ENCODE measurements around the gene TGFBR3L. TPM values are rescaled to one million over a fixed set of nuclear protein-coding genes. Genes with fewer than 3 reads are reported as not detected.

The TGFBR3L gene
- total RNA-seq, 4 donors from 2014 or later, result 1.5 to 3.7 (median 2.1) TPM; not detected in 1

DNA sequence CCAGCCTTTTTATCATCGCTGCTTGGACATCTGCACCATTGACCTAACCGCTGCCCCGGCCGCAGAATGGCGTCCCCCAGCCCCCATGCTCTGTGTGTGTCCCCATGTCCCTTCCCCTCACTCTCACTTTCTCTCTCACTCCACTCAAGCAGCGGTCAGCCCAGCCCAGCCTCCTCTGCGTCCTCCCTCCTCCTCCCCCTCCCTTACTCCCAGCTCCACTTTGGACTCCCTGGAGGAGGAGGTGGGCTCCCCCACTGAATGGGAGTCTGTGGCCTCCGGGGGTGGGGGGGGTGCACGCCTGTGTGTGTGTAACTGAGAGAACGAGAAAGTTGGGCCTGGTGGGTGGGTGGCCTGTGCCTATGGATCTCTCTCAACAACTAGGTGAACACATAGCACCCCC is 8.8 kb upstream of the TGFBR3L start:
- no peak overlapping the region for H3K4me3 ChIP-seq (ENCODE audit: low read depth, poor library complexity, severe bottlenecking)
- TF ChIP-seq POLR2A (IDR thresholded peaks at IDR 0.05), result no peak
- TF ChIP-seq, protein P1, sequence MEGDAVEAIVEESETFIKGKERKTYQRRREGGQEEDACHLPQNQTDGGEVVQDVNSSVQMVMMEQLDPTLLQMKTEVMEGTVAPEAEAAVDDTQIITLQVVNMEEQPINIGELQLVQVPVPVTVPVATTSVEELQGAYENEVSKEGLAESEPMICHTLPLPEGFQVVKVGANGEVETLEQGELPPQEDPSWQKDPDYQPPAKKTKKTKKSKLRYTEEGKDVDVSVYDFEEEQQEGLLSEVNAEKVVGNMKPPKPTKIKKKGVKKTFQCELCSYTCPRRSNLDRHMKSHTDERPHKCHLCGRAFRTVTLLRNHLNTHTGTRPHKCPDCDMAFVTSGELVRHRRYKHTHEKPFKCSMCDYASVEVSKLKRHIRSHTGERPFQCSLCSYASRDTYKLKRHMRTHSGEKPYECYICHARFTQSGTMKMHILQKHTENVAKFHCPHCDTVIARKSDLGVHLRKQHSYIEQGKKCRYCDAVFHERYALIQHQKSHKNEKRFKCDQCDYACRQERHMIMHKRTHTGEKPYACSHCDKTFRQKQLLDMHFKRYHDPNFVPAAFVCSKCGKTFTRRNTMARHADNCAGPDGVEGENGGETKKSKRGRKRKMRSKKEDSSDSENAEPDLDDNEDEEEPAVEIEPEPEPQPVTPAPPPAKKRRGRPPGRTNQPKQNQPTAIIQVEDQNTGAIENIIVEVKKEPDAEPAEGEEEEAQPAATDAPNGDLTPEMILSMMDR (IDR thresholded peaks at IDR 0.05), result no peak
- intact Hi-C loops (cut with DNase I; ENCODE audit: low total_unique reads), result no loop called here
- peak in 1 of 2 donors; percentile 16 for DNase-seq (ENCODE audit: low spot score in 2 of 2)
- WGBS, 2 donors, result 89 to 91% methylated on average over 10 of the region's 10 CpGs

DNA sequence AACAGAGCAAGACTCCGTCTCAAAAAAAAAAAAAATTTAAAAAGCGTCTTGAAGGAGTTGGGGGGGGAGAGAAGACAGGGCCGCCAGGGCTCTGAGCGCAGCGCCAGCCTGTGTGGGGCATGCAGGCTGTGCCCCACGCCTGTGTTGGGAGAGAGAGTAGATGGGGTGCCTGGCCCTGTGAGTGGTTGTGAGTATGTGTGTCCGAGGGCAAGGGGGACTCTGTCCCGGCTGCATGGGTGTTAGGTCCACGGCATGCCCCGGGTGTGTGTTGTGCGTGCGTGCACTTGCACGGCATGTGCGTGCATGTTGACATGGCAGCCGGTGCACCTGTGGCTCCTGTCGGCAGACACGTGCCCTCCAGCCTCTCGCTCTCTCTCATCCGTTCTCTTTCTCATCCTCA is 7.5 kb upstream of the TGFBR3L start:
- 66 to 74% methylated on average over 19 of the region's 19 CpGs for WGBS, 2 donors
- no peak for TF ChIP-seq POLR2A (IDR thresholded peaks at IDR 0.05)
- no peak overlapping the region for H3K4me3 ChIP-seq (ENCODE audit: low read depth, poor library complexity, severe bottlenecking)
- DNase-seq (ENCODE audit: low spot score in 2 of 2), result no peak
- intact Hi-C loops (cut with DNase I; ENCODE audit: low total_unique reads), result no loop called here

DNA sequence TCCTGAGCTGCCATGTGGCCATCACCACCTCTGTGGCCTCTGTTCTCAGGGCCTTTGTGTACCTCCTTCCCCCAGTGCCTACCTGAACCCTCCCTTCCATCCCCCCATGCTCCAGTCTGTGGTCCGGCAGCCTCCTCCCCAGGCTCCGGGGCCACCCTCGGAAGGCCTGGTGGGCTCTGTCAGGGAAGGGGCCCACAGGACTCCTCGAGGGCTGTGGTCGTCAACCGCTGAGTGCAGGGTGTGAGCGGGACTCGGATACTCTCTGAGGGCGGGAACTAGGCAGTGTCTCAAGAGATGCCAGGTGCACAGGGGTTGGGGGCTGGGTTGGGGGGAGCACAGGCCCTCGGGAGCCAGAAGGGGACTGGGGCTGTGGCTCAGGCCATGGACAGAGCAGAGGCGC is 7.1 kb upstream of the TGFBR3L start:
- no peak for DNase-seq (ENCODE audit: low spot score in 2 of 2)
- WGBS, 2 donors, result 77 to 82% methylated on average over 11 of the region's 11 CpGs
- TF ChIP-seq, protein P1 (IDR thresholded peaks at IDR 0.05), result no peak
- no peak for TF ChIP-seq POLR2A (IDR thresholded peaks at IDR 0.05)
- intact Hi-C loops (cut with DNase I; ENCODE audit: low total_unique reads), result no loop called here
- H3K4me3 ChIP-seq (ENCODE audit: low read depth, poor library complexity, severe bottlenecking), result no peak overlapping the region

DNA sequence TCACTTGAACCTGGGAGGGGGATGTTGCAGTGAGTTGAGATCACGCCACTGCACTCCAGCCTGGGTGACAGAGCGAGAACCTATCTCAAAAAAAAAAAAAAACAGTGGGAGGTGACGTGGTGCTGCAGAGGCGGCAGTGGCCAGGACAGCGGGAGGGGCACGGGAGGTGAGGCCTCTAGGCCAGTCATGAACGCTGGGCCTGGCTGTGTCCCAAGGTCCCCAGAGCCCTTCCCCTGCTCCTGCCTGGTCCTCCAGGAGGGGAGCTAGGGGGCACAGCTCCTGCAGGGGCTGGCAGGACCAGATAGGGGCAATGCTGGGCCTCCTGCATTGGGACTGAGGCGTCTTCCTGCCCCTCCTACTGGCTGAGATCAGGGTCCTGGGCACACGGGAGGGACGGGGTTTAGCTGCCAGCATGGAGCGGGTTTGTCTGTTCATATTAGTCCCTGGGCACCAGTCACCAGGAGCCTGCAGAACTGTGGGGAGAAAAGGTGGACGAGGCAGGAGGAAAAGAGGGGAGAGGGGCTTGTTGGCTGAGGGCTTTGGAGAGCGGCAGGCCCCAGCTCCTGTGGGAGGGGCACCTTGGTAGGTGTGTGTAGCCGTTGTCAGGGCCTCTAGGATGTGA is 6.4 kb upstream of the TGFBR3L start:
- TF ChIP-seq, protein P1 (IDR thresholded peaks at IDR 0.05), result no peak
- TF ChIP-seq POLR2A (IDR thresholded peaks at IDR 0.05), result no peak
- WGBS, 2 donors, result 76% methylated on average over 14 of the region's 14 CpGs
- intact Hi-C loops (cut with DNase I; ENCODE audit: low total_unique reads), result no loop called here
- H3K4me3 ChIP-seq (ENCODE audit: low read depth, poor library complexity, severe bottlenecking), result no peak overlapping the region
- DNase-seq (ENCODE audit: low spot score in 2 of 2), result no peak

DNA sequence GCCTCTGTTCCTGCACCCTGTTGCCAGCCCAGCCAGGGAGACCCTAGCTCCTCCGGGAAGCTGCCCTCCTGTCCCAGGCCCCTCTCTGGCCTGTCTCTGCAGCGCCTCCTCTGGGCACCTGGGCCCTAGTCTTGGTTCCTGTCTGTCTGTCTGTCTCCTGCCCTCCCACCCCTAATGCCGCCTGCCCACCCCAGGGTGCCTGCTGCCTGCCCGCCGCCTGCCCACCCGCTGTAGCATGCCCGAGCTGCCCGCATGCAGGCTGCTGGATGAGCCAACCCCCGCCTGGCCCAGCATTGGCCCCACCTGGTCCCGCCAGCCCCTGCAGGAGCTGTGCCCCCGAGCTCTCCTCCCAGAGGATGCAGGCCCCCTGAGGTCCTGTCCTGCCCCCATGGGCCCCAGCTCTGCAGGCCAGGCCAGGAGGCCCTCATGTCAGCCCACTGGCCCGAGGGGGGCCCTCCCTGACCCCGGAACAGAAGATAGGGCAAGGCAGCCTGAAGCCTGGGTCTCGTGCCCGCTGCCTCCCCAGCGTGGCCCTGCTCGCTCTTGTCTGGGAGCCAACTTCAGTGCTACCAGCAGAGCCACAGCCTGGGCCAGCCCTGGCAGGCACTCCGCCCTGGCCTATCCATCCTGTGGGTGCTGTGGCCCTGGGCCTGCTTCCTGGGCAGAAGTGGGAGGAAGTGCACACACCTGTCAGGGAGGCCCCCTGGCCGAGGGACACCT is 5.7 kb upstream of the TGFBR3L start:
- no peak overlapping the region for H3K4me3 ChIP-seq (ENCODE audit: low read depth, poor library complexity, severe bottlenecking)
- intact Hi-C loops (cut with DNase I; ENCODE audit: low total_unique reads), result no loop called here
- DNase-seq (ENCODE audit: low spot score in 2 of 2), result no peak
- WGBS, 2 donors, result 73 to 85% methylated on average over 13 to 17 of the region's 19 CpGs
- TF ChIP-seq POLR2A (IDR thresholded peaks at IDR 0.05), result no peak
- TF ChIP-seq, protein P1 (IDR thresholded peaks at IDR 0.05), result no peak

DNA sequence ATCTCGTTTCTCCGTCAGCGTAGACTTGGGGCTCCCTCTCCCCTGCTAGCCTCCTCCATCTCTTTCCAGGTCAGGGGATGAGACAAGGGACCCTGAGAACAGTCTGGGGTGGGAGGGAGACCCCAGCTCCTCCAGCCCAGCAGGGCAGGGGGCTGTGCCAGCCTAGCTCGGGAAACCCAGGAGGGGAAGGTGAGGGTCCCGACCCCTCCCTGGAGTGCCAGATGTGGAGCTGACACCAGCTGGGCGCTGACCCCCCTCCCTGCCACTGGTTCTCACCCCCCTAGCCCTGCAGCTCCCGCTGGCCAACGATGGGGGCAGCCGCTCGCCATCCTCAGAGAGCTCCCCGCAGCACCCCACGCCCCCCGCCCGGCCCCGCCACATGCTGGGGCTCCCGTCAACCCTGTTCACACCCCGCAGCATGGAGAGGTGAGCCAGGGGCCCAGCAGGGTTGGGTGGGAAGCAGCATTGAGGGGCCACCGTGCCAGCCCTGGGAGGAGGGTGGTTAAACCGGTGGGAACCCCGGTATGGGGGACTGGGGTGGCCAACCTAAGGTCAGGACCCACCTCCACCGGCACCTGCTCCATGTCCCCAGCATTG is 5.1 kb upstream of the TGFBR3L start:
- WGBS, 2 donors, result 91 to 94% methylated on average over 15 to 18 of the region's 21 CpGs
- no peak overlapping the region for H3K4me3 ChIP-seq (ENCODE audit: low read depth, poor library complexity, severe bottlenecking)
- TF ChIP-seq POLR2A (IDR thresholded peaks at IDR 0.05), result no peak
- TF ChIP-seq, protein P1 (IDR thresholded peaks at IDR 0.05), result no peak
- intact Hi-C loops (cut with DNase I; ENCODE audit: low total_unique reads), result no loop called here
- DNase-seq (ENCODE audit: low spot score in 2 of 2), result no peak
